HG03039 (cell line): ENCODE data around the gene OR10A3.

Experiments
- ATAC-seq: cut with Tn5 transposase; IDR thresholded peaks from one replicate; pipeline ENCODE4 v1.9.1; 2021; ENCODE audit warnings: mild to moderate bottlenecking, moderate library complexity; ENCODE audit not compliant: unreplicated experiment

OR10A3 gene

DNA sequence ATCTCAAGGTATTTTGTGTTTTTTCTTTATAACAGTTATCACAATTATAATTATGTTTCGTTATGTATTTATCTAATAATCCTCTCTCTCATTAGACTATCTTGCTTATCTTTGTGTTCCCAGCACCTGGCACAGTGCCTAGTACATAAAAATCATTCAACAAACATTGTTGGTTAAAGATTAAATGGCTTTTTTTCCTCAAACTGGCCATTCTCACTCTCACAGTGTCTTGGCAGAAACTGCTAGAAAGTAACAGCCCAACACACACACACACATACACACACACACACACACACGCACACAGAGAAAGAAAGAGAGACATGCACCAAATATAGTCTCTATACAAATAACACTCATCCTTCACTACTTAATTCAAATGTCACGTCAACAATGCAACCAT, 47.3 kb downstream of the OR10A3 start:
- no peak for ATAC-seq

DNA sequence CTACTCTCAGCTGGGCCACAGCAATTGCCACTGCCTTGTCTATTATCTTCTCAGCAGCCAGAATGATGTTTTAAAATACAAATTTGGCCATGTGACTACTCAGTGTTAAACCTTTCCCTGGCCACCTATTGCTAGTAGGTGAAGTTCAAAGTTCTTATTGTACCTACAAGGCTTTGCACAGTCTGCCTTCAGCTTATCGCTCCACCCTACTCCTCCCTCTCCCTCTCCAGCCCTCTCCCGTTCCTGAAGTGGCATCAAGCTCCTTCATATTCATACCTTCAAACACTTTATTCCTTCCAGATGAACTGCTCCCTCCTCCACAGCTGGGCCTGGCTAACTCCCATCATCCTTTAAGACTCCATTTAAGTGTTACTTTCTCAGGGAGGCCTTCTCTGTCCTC, 47.7 kb downstream of the OR10A3 start:
- ATAC-seq: no peak

DNA sequence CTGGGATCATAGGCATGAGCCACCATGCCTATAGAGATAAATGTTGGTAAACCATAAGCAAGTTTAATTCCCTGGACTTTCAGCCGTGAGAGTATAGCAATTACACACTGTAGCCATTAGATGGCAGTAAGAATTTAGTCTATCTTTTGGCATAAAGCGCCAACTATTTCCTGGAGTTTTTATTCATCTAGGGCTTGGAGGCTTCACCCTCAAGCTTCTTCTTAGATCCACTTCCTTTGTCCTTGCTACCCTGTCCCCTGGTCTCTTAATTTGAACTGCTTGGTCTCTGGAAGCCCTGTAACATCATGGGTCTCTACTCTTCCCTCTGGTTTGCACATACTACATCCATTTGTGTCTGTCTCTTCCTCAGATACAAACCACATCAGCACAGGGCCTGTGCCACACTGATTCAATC, 48.7 kb downstream of the OR10A3 start:
- ATAC-seq: peak; percentile 36

DNA sequence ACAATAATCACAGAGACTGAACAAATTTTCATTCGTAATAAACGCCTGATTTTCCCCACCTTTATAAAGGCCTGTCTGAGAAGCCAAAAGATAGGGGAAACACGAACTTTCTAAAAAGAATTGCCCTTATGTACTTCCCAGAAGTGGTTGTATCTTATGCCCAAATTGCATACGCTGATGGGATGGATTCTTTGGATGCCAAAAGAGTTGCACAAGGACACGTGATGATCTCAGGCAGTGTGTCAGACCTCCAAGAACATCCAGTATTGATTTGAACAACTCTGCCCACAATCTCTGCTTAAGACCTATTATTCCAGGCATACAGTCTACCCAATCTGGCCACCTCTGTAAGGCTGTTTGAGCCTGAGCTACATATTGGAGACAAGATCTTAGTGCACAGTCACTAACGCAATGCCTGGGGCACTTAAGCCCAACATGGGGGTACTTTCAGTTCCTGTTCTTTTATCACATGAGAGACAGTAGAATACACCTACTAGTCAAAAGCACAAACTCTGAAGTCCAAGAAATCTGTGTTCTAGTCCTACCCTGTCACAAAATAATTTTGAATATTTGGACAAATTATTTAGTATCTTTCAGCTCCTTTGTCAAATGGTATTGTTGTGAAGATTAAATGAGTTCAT, 49.3 kb downstream of the OR10A3 start:
- ATAC-seq: no peak

DNA sequence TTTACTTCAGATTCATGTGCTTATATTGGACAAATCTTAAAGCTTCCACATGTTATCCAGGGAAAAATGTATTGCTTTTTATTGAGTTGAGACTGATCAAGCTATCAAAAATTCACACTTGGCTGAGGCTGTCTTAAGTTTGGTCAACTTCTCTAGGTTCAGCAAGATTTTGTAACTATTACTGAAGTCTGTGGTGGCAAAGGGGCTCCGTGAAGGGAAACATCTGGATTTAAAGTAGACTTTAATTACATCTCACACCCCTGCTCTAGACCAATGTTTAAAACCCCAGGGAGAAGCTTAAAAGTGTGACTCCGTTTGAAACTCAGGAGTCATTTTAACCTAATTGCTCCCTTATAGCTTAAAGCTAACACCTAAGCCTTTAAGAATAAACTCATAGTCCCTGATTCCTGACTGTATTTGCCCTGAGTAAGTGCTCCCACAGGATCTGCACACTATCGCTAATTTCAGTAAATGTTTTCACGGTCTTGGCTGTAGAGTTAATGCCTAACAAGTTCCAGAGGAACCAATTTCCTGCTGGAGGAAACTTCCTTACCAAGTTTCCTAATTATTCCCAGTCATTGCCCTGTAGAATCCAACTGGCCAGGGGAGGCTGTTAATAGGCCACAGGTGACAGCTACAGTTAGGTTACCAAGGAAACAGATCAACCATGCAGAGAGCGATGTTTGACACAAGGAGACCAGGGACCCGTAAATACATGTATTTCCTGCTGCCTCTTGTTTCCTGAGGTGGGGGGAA, 50.9 kb downstream of the OR10A3 start:
- ATAC-seq: no peak

DNA sequence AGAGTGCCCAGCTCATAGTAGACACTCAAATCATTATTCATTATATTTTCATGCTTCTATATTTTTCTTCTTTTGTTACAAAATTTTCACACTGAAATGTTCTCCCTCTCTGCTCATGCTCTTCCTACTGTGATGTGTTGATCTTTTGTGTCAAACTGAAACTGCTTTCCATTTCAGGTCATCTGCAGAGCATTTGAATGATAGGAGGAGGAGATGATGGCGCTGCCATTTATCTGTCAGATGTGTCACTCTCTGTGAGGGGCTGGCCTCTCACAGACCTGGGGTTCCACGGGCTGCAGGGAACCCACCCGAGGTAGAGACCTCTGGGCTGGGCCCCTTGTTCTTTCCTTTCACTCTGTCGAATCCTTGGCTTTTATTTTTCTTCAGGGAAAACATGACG, 51.5 kb downstream of the OR10A3 start:
- ATAC-seq: no peak
